ENCODE results near the gene GLI3.

GRCh38 chr7:42210333-42210732 is 26.7 kb downstream of the GLI3 start:
- TF ChIP-seq CTCF (IDR thresholded peaks at IDR 0.05 in 8 of 11, conservative IDR thresholded peaks at IDR 0.05 in 3 of 11) = no peak
- TF ChIP-seq POLR2A (IDR thresholded peaks at IDR 0.05) = no peak
- TF ChIP-seq POLR2AphosphoS5 (IDR thresholded peaks at IDR 0.05) = no peak

Data from spleen (tissue), 7 donors.